ENCODE data around the gene KLHL35. TPM values are rescaled to one million over a fixed set of nuclear protein-coding genes. Genes with fewer than 3 reads are reported as not detected.

The KLHL35 gene
- total RNA-seq, 1 experiment from 2014 or later = 1.3 TPM

- no TSS peak for BruUV-seq (replicated peaks)
- H3K9me3 Mint-ChIP-seq (ENCODE audit: low read depth, unreplicated experiment) = no peaks in the 10 kb centered on the region
- no peaks in the 10 kb centered on the region for H3K27me3 Mint-ChIP-seq (ENCODE audit: unreplicated experiment)
- H3K27ac Mint-ChIP-seq (ENCODE audit: unreplicated experiment) = no peak overlapping the region
- DNase-seq = no peak
- intact Hi-C loops (cut with micrococcal nuclease; ENCODE audit: unreplicated experiment) = no loop called here
- H3K36me3 Mint-ChIP-seq (ENCODE audit: insufficient read depth, unreplicated experiment) = peaks cover 98% of the 10 kb centered on the region
- TF ChIP-seq, protein P1, sequence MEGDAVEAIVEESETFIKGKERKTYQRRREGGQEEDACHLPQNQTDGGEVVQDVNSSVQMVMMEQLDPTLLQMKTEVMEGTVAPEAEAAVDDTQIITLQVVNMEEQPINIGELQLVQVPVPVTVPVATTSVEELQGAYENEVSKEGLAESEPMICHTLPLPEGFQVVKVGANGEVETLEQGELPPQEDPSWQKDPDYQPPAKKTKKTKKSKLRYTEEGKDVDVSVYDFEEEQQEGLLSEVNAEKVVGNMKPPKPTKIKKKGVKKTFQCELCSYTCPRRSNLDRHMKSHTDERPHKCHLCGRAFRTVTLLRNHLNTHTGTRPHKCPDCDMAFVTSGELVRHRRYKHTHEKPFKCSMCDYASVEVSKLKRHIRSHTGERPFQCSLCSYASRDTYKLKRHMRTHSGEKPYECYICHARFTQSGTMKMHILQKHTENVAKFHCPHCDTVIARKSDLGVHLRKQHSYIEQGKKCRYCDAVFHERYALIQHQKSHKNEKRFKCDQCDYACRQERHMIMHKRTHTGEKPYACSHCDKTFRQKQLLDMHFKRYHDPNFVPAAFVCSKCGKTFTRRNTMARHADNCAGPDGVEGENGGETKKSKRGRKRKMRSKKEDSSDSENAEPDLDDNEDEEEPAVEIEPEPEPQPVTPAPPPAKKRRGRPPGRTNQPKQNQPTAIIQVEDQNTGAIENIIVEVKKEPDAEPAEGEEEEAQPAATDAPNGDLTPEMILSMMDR (IDR thresholded peaks at IDR 0.05; ENCODE audit: unreplicated experiment) = no peak
- peaks cover 25% of the 10 kb centered on the region for H3K4me1 Mint-ChIP-seq (ENCODE audit: low read depth, unreplicated experiment)
- no peak overlapping the region for H3K4me3 Mint-ChIP-seq (ENCODE audit: low read depth, unreplicated experiment)
- CTCF ChIA-PET = no interaction called here
These were observed 28.9 kb downstream of the KLHL35 start for GRCh38 chr11:75403983-75404658.

GRCh38 chr11:75403037-75403436 lies 30.0 kb downstream of the KLHL35 start:
- no TSS peak for BruUV-seq (replicated peaks)
- intact Hi-C loops (cut with micrococcal nuclease; ENCODE audit: unreplicated experiment) = no loop called here
- peaks cover 92% of the 10 kb centered on the region for H3K36me3 Mint-ChIP-seq (ENCODE audit: insufficient read depth, unreplicated experiment)
- CTCF ChIA-PET = no interaction called here
- no peaks in the 10 kb centered on the region for H3K27me3 Mint-ChIP-seq (ENCODE audit: unreplicated experiment)
- peaks cover 25% of the 10 kb centered on the region for H3K4me1 Mint-ChIP-seq (ENCODE audit: low read depth, unreplicated experiment)
- TF ChIP-seq, protein P1 (IDR thresholded peaks at IDR 0.05; ENCODE audit: unreplicated experiment) = no peak
- H3K9me3 Mint-ChIP-seq (ENCODE audit: low read depth, unreplicated experiment) = no peaks in the 10 kb centered on the region
- no peak for DNase-seq
- H3K4me3 Mint-ChIP-seq (ENCODE audit: low read depth, unreplicated experiment) = peak overlapping the region; percentile 98
- H3K27ac Mint-ChIP-seq (ENCODE audit: unreplicated experiment) = peak overlapping the region; percentile 61

DNA sequence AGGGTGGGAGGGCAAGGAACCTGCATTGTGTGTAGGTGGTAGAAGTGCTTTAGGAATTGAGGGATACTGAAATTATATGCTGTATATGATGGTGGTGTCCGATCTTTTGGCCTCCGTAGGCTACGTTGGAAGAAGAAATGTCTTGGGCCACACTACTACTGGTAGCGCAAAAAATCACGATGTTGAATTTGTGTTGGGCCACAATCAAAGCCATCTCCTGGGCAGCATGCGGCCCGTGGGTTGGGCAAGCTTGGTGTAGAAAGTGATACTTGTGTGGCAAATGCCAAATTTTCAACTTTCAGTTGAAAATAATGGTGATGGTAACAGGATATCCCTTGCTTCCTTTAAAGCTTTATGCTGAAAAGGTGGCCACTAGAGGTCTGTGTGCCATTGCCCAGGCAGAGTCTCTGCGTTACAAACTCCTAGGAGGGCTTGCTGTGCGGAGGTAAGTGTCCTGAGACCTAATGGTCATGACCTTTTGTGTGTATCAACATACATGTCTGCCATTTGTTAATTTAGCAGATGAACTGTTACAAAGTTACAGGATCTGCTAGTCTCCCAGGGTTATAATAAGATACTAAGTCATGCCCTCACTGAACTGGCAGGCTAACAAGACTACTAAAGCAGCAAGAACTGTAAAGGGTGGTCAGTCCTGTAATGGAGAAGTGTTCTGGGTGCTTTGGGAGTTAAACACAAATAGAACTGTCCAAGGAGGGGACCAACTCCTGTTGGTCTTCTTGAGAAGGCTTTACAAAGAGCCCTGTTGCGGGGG lies 30.8 kb downstream of the KLHL35 start:
- CTCF ChIA-PET = no interaction called here
- no peak for DNase-seq
- H3K36me3 Mint-ChIP-seq (ENCODE audit: insufficient read depth, unreplicated experiment) = peaks cover 83% of the 10 kb centered on the region
- peak overlapping the region; percentile 98 for H3K4me3 Mint-ChIP-seq (ENCODE audit: low read depth, unreplicated experiment)
- H3K27me3 Mint-ChIP-seq (ENCODE audit: unreplicated experiment) = no peaks in the 10 kb centered on the region
- H3K27ac Mint-ChIP-seq (ENCODE audit: unreplicated experiment) = peak overlapping the region; percentile 61
- H3K4me1 Mint-ChIP-seq (ENCODE audit: low read depth, unreplicated experiment) = peaks cover 25% of the 10 kb centered on the region
- BruUV-seq (replicated peaks) = no TSS peak
- TF ChIP-seq, protein P1 (IDR thresholded peaks at IDR 0.05; ENCODE audit: unreplicated experiment) = no peak
- no peaks in the 10 kb centered on the region for H3K9me3 Mint-ChIP-seq (ENCODE audit: low read depth, unreplicated experiment)
- intact Hi-C loops (cut with micrococcal nuclease; ENCODE audit: unreplicated experiment) = no loop called here

DNA sequence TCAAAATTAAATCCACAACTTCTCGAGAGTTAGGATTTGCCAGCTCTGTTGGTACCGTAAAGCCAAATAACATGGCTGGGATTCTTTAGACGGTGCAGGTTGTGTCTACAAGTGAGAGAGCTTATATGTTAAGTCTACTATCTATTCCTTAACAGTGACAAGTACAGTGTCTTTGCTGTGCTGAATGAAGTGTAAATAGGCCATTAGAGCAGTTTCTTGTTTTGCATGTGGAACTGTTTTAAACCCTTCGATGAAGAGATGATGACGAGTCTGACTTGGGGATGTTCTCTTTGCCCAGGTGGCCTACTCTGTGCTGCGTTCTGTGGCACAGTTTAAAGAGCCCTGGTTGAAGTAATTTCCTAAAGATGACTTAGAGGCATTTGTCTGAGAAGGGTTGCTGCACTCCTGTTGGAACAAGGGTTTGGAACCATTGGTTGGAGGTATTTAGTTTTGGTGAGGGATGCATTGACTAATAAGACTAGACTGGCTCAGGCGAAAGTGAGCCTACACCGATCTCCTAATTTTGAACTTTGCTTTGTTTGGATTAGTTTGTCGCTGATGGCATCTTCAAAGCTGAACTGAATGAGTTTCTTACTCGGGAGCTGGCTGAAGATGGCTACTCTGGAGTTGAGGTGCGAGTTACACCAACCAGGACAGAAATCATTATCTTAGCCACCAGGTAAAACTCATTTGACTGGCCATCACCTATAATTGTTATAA lies 32.7 kb downstream of the KLHL35 start:
- H3K4me3 Mint-ChIP-seq (ENCODE audit: low read depth, unreplicated experiment) = peak overlapping the region; percentile 98
- peaks cover 11% of the 10 kb centered on the region for H3K27me3 Mint-ChIP-seq (ENCODE audit: unreplicated experiment)
- TF ChIP-seq, protein P1 (IDR thresholded peaks at IDR 0.05; ENCODE audit: unreplicated experiment) = no peak
- no peak for DNase-seq
- CTCF ChIA-PET = interaction anchor here (0.6 to 1.4 kb wide), 5 partner anchors 10 to 193 kb away, joined by 3 read pairs; no protein-coding TSS in a partner anchor
- BruUV-seq (replicated peaks) = no TSS peak
- H3K4me1 Mint-ChIP-seq (ENCODE audit: low read depth, unreplicated experiment) = peaks cover 25% of the 10 kb centered on the region
- H3K36me3 Mint-ChIP-seq (ENCODE audit: insufficient read depth, unreplicated experiment) = peaks cover 64% of the 10 kb centered on the region
- intact Hi-C loops (cut with micrococcal nuclease; ENCODE audit: unreplicated experiment) = no loop called here
- H3K27ac Mint-ChIP-seq (ENCODE audit: unreplicated experiment) = peak overlapping the region; percentile 97
- H3K9me3 Mint-ChIP-seq (ENCODE audit: low read depth, unreplicated experiment) = no peaks in the 10 kb centered on the region

Measured in Calu3 (cell line).